NCI-H2107 (cell line): Measurements from ENCODE around the gene MXRA8.

ENCODE experiments used
- DNase-seq: peaks from one replicate; lab custom pipeline; 2025; lab: John Stamatoyannopoulos, UW

MXRA8 gene

GRCh38 chr1:1335792-1336248 lies 22.5 kb downstream of the MXRA8 start:
- no peak for DNase-seq

- DNase-seq: no peak
Measured at GRCh38 chr1:1335283-1335682, 23.1 kb downstream of the MXRA8 start.

- no peak for DNase-seq
Measured at GRCh38 chr1:1334835-1335234, 23.5 kb downstream of the MXRA8 start.

GRCh38 chr1:1333551-1334241 lies 24.7 kb downstream of the MXRA8 start:
- DNase-seq: no peak

GRCh38 chr1:1332774-1333480 lies 25.4 kb downstream of the MXRA8 start:
- no peak for DNase-seq

- no peak for DNase-seq
Measured at GRCh38 chr1:1332031-1332755, 26.2 kb downstream of the MXRA8 start.

GRCh38 chr1:1331068-1331965 lies 27.0 kb downstream of the MXRA8 start, which contains the start of gene TAS1R3:
Gene TAS1R3, plus strand, starts transcription at chr1:1331280. Its CDS starts 66 bp downstream, at chr1:1331346.
- no peak for DNase-seq

- DNase-seq: no peak
Measured at GRCh38 chr1:1330366-1331067, 27.8 kb downstream of the MXRA8 start.

GRCh38 chr1:1329304-1330210 lies 28.8 kb downstream of the MXRA8 start:
- no peak for DNase-seq

GRCh38 chr1:1328254-1328653 lies 30.1 kb downstream of the MXRA8 start:
- DNase-seq: no peak

GRCh38 chr1:1327291-1327690 lies 31.1 kb downstream of the MXRA8 start:
- DNase-seq: no peak

- DNase-seq: no peak
Measured at GRCh38 chr1:1326075-1326605, 32.2 kb downstream of the MXRA8 start.

- no peak for DNase-seq
Measured at GRCh38 chr1:1325288-1326074, 32.9 kb downstream of the MXRA8 start.

GRCh38 chr1:1324524-1325287 lies 33.6 kb downstream of the MXRA8 start, which contains the start of the genes CPTP and INTS11:
Gene CPTP, plus strand, starts transcription at chr1:1324802. Its CDS starts 2,109 bp downstream, at chr1:1326911.
Gene INTS11, minus strand, starts transcription at chr1:1324660. Its CDS starts 52 bp downstream, at chr1:1324608.
- DNase-seq: no peak

- no peak for DNase-seq
Measured at GRCh38 chr1:1324084-1324523, 34.3 kb downstream of the MXRA8 start.

- no peak for DNase-seq
Measured at GRCh38 chr1:1322952-1323351, 35.4 kb downstream of the MXRA8 start.

- DNase-seq: no peak
Measured at GRCh38 chr1:1322418-1322817, 35.9 kb downstream of the MXRA8 start.

GRCh38 chr1:1321477-1321876 lies 36.9 kb downstream of the MXRA8 start:
- no peak for DNase-seq
